ENCODE results near the gene TENM3.

Gene TENM3

GRCh38 chr4:182699795-182700194, 456.6 kb downstream of the TENM3 start:
- TF ChIP-seq CTCF (conservative IDR thresholded peaks at IDR 0.05; ENCODE audit: control insufficient read depth, insufficient read depth, low read depth, low read length) = no peak
- peak; percentile 11 for DNase-seq (ENCODE audit: low read depth)
- H3K4me3 ChIP-seq (ENCODE audit: control insufficient read depth, low read depth, low read length) = no peak overlapping the region

- DNase-seq (ENCODE audit: low read depth) = no peak
- TF ChIP-seq CTCF (conservative IDR thresholded peaks at IDR 0.05; ENCODE audit: control insufficient read depth, insufficient read depth, low read depth, low read length) = no peak
- no peak overlapping the region for H3K4me3 ChIP-seq (ENCODE audit: control insufficient read depth, low read depth, low read length)
Observed at GRCh38 chr4:182700362-182701160, 457.4 kb downstream of the TENM3 start.

GRCh38 chr4:182704077-182704476, 460.9 kb downstream of the TENM3 start:
- TF ChIP-seq CTCF (conservative IDR thresholded peaks at IDR 0.05; ENCODE audit: control insufficient read depth, insufficient read depth, low read depth, low read length) = no peak
- no peak overlapping the region for H3K4me3 ChIP-seq (ENCODE audit: control insufficient read depth, low read depth, low read length)
- no peak for DNase-seq (ENCODE audit: low read depth)

GRCh38 chr4:182704948-182705347, 461.7 kb downstream of the TENM3 start:
- TF ChIP-seq CTCF (conservative IDR thresholded peaks at IDR 0.05; ENCODE audit: control insufficient read depth, insufficient read depth, low read depth, low read length) = no peak
- H3K4me3 ChIP-seq (ENCODE audit: control insufficient read depth, low read depth, low read length) = no peak overlapping the region
- no peak for DNase-seq (ENCODE audit: low read depth)

- no peak for TF ChIP-seq CTCF (conservative IDR thresholded peaks at IDR 0.05; ENCODE audit: control insufficient read depth, insufficient read depth, low read depth, low read length)
- H3K4me3 ChIP-seq (ENCODE audit: control insufficient read depth, low read depth, low read length) = no peak overlapping the region
- no peak for DNase-seq (ENCODE audit: low read depth)
Observed at GRCh38 chr4:182705389-182705788, 462.2 kb downstream of the TENM3 start.

- peak; percentile 9 for DNase-seq (ENCODE audit: low read depth)
- H3K4me3 ChIP-seq (ENCODE audit: control insufficient read depth, low read depth, low read length) = no peak overlapping the region
- TF ChIP-seq CTCF (conservative IDR thresholded peaks at IDR 0.05; ENCODE audit: control insufficient read depth, insufficient read depth, low read depth, low read length) = no peak
Observed at GRCh38 chr4:182711211-182711610, 468.0 kb downstream of the TENM3 start.

Data from fibroblast of mammary gland (primary cell).